Adrenal gland (tissue), 12 donors: Measurements from ENCODE around the gene RAP1GAP2. TPM values are rescaled to one million over a fixed set of nuclear protein-coding genes. Genes with fewer than 3 reads are reported as not detected.

Experiments
- DNase-seq, 7 donors: peaks; one replicate each; pipeline ENCODE4 v3.0.0-alpha.2; 2019 to 2020
- H3K27ac ChIP-seq, 5 donors: fragments of 200-600 bp; sonication (generic) in 4 of 5; 1 replicate in 3 of 5; 2 replicates in 2 of 5; pipeline versions ENCODE4 v1.5.1 to v1.8.0; 2016 to 2020; ENCODE audit warnings: mild to moderate bottlenecking in 1 of 5
- H3K27me3 ChIP-seq: fragments of 200-600 bp; 2 replicates; pipeline ENCODE4 v1.8.0; 2021
- H3K36me3 ChIP-seq, 2 donors: fragments of 200-600 bp; replicated peaks in 1 of 2; 1 replicate in 1 of 2; 2 replicates in 1 of 2; pipeline versions ENCODE4 v1.5.1 to v1.8.0; 2018 to 2022
- H3K4me1 ChIP-seq, 2 donors: fragments of 200-600 bp; replicated peaks in 1 of 2; 1 replicate in 1 of 2; 2 replicates in 1 of 2; pipeline versions ENCODE4 v1.5.1 to v1.8.0; 2018 to 2021
- H3K4me3 ChIP-seq, 4 donors: fragments of 200-600 bp; sonication (generic) in 3 of 4; one replicate each; pipeline ENCODE4 v1.5.1; 2016 to 2018
- H3K9me3 ChIP-seq, 3 donors: fragments of 200-600 bp; sonication (generic) in 1 of 3; replicated peaks in 1 of 3; 1 replicate in 2 of 3; 2 replicates in 1 of 3; pipeline versions ENCODE4 v1.5.1 to v1.8.0; 2016 to 2021
- POLR2A ChIP-seq, 2 donors: fragments of 450-650 bp; IDR thresholded peaks; one replicate each; pipeline ENCODE4 v1.6.1; 2017; ENCODE audit warnings: antibody characterized with exemption in 2 of 2, mild to moderate bottlenecking in 2 of 2, moderate library complexity in 1 of 2
- WGBS, 4 donors: extraction: QIAGEN DNeasy Blood & Tissue Kit in 2 of 4; methylation state at CpG; one replicate each; pipeline versions ENCODE4 v1.1.5 to v1.1.7; 2013 to 2017; 5-methylcytosine and 5-hydroxymethylcytosine counted together
- intact Hi-C, 2 donors: fragments of 100-400 bp; cut with DNase I; formaldehyde crosslinking; loops; one replicate each; pipeline versions ENCODE4 v1.14.1 to v1.15.0; 2022 to 2023
- polyA plus RNA-seq, 3 donors: library from polyadenylated mRNA; stranded (reverse); fragments of 200-250 nt in 2 of 3; fragments of 350-450 nt in 1 of 3; fragmentation: Illumina TruSeq in 1 of 3; extraction: RNeasy Lipid Tissue Mini Kit (QIAGEN cat#74804) in 1 of 3; gene quantifications; one replicate each; pipeline ENCODE4 v1.2.3, GENCODE V29; 2013 to 2014
- total RNA-seq, 9 donors: library from RNA; depleted of rRNA in 4 of 9; stranded (reverse); fragments of >200 nt in 4 of 9; fragments of 120-200 nt in 1 of 9; fragmentation: NEBNext Ultra II Directional in 1 of 9; extraction: Animal tissue kit (Norgen Biotek cat#: 25700) in 1 of 9; gene quantifications; one replicate each; pipeline versions ENCODE4 v1.1.0 to v1.2.4, GENCODE V29; 2013 to 2023
- TF ChIP-seq, protein P1 (sequence below), 6 experiments: fragments of 450-650 bp in 4 of 6; fragments of 200-600 bp in 2 of 6; sonication (generic) in 1 of 6; IDR thresholded peaks; 1 replicate in 5 of 6; 2 replicates in 1 of 6; pipeline versions ENCODE4 v1.5.1 to v1.8.0; 2016 to 2021; ENCODE audit warnings: antibody characterized with exemption in 6 of 6, mild to moderate bottlenecking in 2 of 6, moderate library complexity in 1 of 6
- donor health status: healthy with polysubstance abuse.
- donor health status: Bipolar disorder and iron deficiency.
- donor health status: DM: yes; HTN: yes; CAD: no.
- donor health status: DM: no; HTN: no; CAD: no.
- donor health status: DM: no; HTN: no; CAD: no.
- donor health status: DM: yes; HTN: yes; CAD: no.

The RAP1GAP2 gene
- total and polyA plus RNA-seq, 12 donors, result 4.2 to 20.4 (median 6.9) TPM

- Histone ChIP-seq H3K4me3 (no peak overlapping the region), H3K9me3 (no peaks in the 10 kb centered on the region), H3K36me3 (no peaks in the 10 kb centered on the region), H3K27ac (no peak overlapping the region), H3K27me3 (no peaks in the 10 kb centered on the region), H3K4me1 (peaks cover 7 to 8% of the 10 kb centered on the region in 2 donors)
- intact Hi-C loops, result no loop called here
- WGBS, 4 donors, result 74 to 82% (median 77%) methylated on average over 19 to 28 of the region's 28 CpGs
- TF ChIP-seq, protein P1, sequence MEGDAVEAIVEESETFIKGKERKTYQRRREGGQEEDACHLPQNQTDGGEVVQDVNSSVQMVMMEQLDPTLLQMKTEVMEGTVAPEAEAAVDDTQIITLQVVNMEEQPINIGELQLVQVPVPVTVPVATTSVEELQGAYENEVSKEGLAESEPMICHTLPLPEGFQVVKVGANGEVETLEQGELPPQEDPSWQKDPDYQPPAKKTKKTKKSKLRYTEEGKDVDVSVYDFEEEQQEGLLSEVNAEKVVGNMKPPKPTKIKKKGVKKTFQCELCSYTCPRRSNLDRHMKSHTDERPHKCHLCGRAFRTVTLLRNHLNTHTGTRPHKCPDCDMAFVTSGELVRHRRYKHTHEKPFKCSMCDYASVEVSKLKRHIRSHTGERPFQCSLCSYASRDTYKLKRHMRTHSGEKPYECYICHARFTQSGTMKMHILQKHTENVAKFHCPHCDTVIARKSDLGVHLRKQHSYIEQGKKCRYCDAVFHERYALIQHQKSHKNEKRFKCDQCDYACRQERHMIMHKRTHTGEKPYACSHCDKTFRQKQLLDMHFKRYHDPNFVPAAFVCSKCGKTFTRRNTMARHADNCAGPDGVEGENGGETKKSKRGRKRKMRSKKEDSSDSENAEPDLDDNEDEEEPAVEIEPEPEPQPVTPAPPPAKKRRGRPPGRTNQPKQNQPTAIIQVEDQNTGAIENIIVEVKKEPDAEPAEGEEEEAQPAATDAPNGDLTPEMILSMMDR (IDR thresholded peaks at IDR 0.05), result no peak
- TF ChIP-seq POLR2A (IDR thresholded peaks at IDR 0.05), result no peak
- DNase-seq, result no peak
Measured at GRCh38 chr17:2795441-2796163, 636 bp upstream of the RAP1GAP2 start.

GRCh38 chr17:2797226-2797625 is 988 bp downstream of the RAP1GAP2 start:
- Histone ChIP-seq H3K9me3 (no peaks in the 10 kb centered on the region), H3K4me3 (no peak overlapping the region)

DNA sequence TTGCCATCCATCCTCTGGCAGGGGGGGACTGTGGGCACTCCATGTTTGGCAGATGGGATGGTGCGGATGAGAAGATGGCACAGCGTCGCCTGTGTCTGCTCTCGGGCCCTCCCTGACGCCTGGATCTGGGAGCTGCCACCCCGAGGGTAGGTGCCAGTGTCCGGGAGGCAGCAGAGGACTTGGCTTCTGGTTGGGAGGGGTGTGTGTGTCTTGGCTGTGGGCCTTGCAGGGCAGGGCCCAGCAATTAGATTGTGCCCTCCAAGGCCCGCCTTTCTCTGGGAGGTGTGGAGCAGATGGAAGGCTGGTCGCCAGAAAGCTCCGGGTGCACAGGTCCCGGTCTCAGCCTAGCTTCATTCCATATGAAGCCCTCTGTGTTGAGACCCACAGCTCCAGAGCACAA is 1.4 kb downstream of the RAP1GAP2 start:
- intact Hi-C loops, result no loop called here
- Histone ChIP-seq H3K27me3 (no peaks in the 10 kb centered on the region), H3K4me3 (no peak overlapping the region), H3K36me3 (no peaks in the 10 kb centered on the region), H3K27ac (no peak overlapping the region), H3K9me3 (no peaks in the 10 kb centered on the region), H3K4me1 (peaks cover 3 to 8% of the 10 kb centered on the region in 2 donors)
- WGBS, 4 donors, result 65 to 90% (median 75%) methylated on average over 5 to 11 of the region's 11 CpGs
- no peak for TF ChIP-seq POLR2A (IDR thresholded peaks at IDR 0.05)
- TF ChIP-seq, protein P1 (IDR thresholded peaks at IDR 0.05), result no peak
- DNase-seq, result no peak

More at GRCh38 chr17:2797226-2797625, 988 bp downstream of the RAP1GAP2 start:
- no peak overlapping the region for H3K27ac ChIP-seq
- no peaks in the 10 kb centered on the region for H3K36me3 ChIP-seq
- DNase-seq, result no peak
- no peaks in the 10 kb centered on the region for H3K27me3 ChIP-seq
- TF ChIP-seq, protein P1 (IDR thresholded peaks at IDR 0.05), result no peak
- TF ChIP-seq POLR2A (IDR thresholded peaks at IDR 0.05), result no peak
- intact Hi-C loops, result no loop called here
- peaks cover 5 to 8% of the 10 kb centered on the region in 2 donors for H3K4me1 ChIP-seq
- WGBS, 4 donors, result 60 to 74% (median 64%) methylated on average over 11 to 15 of the region's 15 CpGs

- no peak overlapping the region for H3K27ac ChIP-seq
- no peak overlapping the region for H3K4me3 ChIP-seq
- DNase-seq, result no peak
- H3K4me1 ChIP-seq, result peaks cover 3 to 8% of the 10 kb centered on the region in 2 donors
- intact Hi-C loops, result no loop called here
- H3K27me3 ChIP-seq, result no peaks in the 10 kb centered on the region
- no peaks in the 10 kb centered on the region for H3K36me3 ChIP-seq
- WGBS, 4 donors, result 69 to 100% (median 89%) methylated on average over 2 to 11 of the region's 11 CpGs
- TF ChIP-seq POLR2A (IDR thresholded peaks at IDR 0.05), result no peak
- TF ChIP-seq, protein P1 (IDR thresholded peaks at IDR 0.05), result no peak
- H3K9me3 ChIP-seq, result no peaks in the 10 kb centered on the region
Measured at GRCh38 chr17:2798188-2798587, 1.9 kb downstream of the RAP1GAP2 start.
